GM23338 (cell line): ENCODE measurements around the gene FNDC3B. TPM values are rescaled to one million over a fixed set of nuclear protein-coding genes. Genes with fewer than 3 reads are reported as not detected.

ENCODE experiments used
- ATAC-seq: fragments of 200-7000 bp; cut with Tn5 transposase; 3 replicates; pipeline ENCODE4 v1.9.1; 2020
- DNase-seq: peaks from one replicate; pipeline ENCODE4 v3.0.0-alpha.2; 2015; ENCODE audit warnings: low spot score
- H2AFZ ChIP-seq: fragments of 200-600 bp; sonication (generic); 2 replicates; pipeline ENCODE4 v1.8.0; 2016; ENCODE audit warnings: antibody characterized with exemption, mild to moderate bottlenecking, moderate library complexity
- H3F3A ChIP-seq: fragments of 200-600 bp; sonication (generic); replicated peaks from 2 replicates; pipeline ENCODE4 v1.8.0; 2017; ENCODE audit warnings: antibody characterized with exemption, mixed run types, low read depth
- H3K27ac ChIP-seq: fragments of 200-600 bp; sonication (generic); 2 replicates; pipeline ENCODE4 v1.6.1; 2016; ENCODE audit warnings: low read depth
- H3K27me3 ChIP-seq: fragments of 200-600 bp; sonication (generic); 2 replicates; pipeline ENCODE4 v1.8.0; 2016; ENCODE audit warnings: mild to moderate bottlenecking, mixed run types, moderate library complexity; ENCODE audit not compliant: insufficient read depth
- H3K36me3 ChIP-seq: fragments of 200-600 bp; sonication (generic); 2 replicates; pipeline ENCODE4 v1.8.0; 2016; ENCODE audit warnings: mild to moderate bottlenecking; ENCODE audit not compliant: insufficient read depth
- H3K4me1 ChIP-seq: fragments of 200-600 bp; sonication (generic); 2 replicates; pipeline ENCODE4 v1.8.0; 2016; ENCODE audit warnings: mild to moderate bottlenecking, moderate library complexity; ENCODE audit not compliant: insufficient read depth
- H3K4me2 ChIP-seq: fragments of 200-600 bp; sonication (generic); 2 replicates; pipeline ENCODE4 v1.7.1; 2017; ENCODE audit warnings: mixed run types
- H3K4me3 ChIP-seq: fragments of 200-600 bp; sonication (generic); 2 replicates; pipeline ENCODE4 v1.6.1; 2016; ENCODE audit warnings: mixed run types
- H3K79me2 ChIP-seq: fragments of 200-600 bp; sonication (generic); replicated peaks from 2 replicates; pipeline ENCODE4 v1.8.0; 2017; ENCODE audit warnings: mild to moderate bottlenecking; ENCODE audit not compliant: insufficient read depth
- H3K9me2 ChIP-seq: fragments of 200-600 bp; sonication (generic); 2 replicates; pipeline ENCODE4 v1.8.0; 2017; ENCODE audit not compliant: insufficient read depth
- H4K20me1 ChIP-seq: fragments of 200-600 bp; sonication (generic); replicated peaks from 2 replicates; pipeline ENCODE4 v1.8.0; 2017; ENCODE audit warnings: mild to moderate bottlenecking; ENCODE audit not compliant: insufficient read depth
- H3K27ac Mint-ChIP-seq: 2 replicates; pipeline ENCODE4 v1.8.0; 2020; ENCODE audit warnings: inconsistent platforms, mild to moderate bottlenecking, moderate library complexity, mixed read lengths
- H3K27me3 Mint-ChIP-seq: 3 replicates; pipeline ENCODE4 v1.8.0; 2022; ENCODE audit warnings: low read depth, mild to moderate bottlenecking, moderate library complexity, mixed read lengths, inconsistent platforms; ENCODE audit not compliant: insufficient read depth, poor library complexity
- H3K36me3 Mint-ChIP-seq: 3 replicates; pipeline ENCODE4 v1.8.0; 2021; ENCODE audit warnings: low read depth, mild to moderate bottlenecking, inconsistent platforms, moderate library complexity, mixed read lengths
- H3K4me1 Mint-ChIP-seq: 3 replicates; pipeline ENCODE4 v1.8.0; 2020; ENCODE audit warnings: mild to moderate bottlenecking, inconsistent platforms, mixed read lengths
- H3K4me3 Mint-ChIP-seq: 3 replicates; pipeline ENCODE4 v1.8.0; 2021; ENCODE audit warnings: moderate library complexity, mild to moderate bottlenecking, inconsistent platforms, mixed read lengths
- H3K9me3 Mint-ChIP-seq: 3 replicates; pipeline ENCODE4 v1.8.0; 2020; ENCODE audit warnings: moderate library complexity, mild to moderate bottlenecking, inconsistent platforms, mixed read lengths
- CREB1 ChIP-seq: fragments of 250-450 bp; sonication (Bioruptor Pico); IDR thresholded peaks from 2 replicates; pipeline ENCODE4 v1.5.0; 2020; ENCODE audit warnings: low read depth, mild to moderate bottlenecking, moderate library complexity
- EZH2 ChIP-seq: fragments of 200-600 bp; sonication (generic); IDR thresholded peaks from one replicate; pipeline ENCODE4 v1.8.0; 2017; ENCODE audit warnings: antibody characterized with exemption, mild to moderate bottlenecking, low read depth; ENCODE audit not compliant: unreplicated experiment
- EZH2phosphoT487 ChIP-seq: fragments of 200-600 bp; sonication (generic); IDR thresholded peaks from one replicate; pipeline ENCODE4 v1.8.1; 2018; ENCODE audit warnings: antibody characterized with exemption; ENCODE audit not compliant: unreplicated experiment
- JUNB ChIP-seq: IDR thresholded peaks from one replicate; pipeline ENCODE4 v1.6.1; 2016; ENCODE audit warnings: antibody characterized with exemption; ENCODE audit not compliant: unreplicated experiment
- NANOG ChIP-seq: IDR thresholded peaks from 2 replicates; pipeline ENCODE4 v1.6.1; 2016; ENCODE audit warnings: antibody characterized with exemption, borderline replicate concordance
- POLR2AphosphoS5 ChIP-seq: IDR thresholded peaks from 2 replicates; pipeline ENCODE4 v1.6.1; 2016; ENCODE audit warnings: antibody characterized with exemption, low read depth
- STAT1 ChIP-seq: IDR thresholded peaks from one replicate; pipeline ENCODE4 v1.6.1; 2016; ENCODE audit warnings: antibody characterized with exemption; ENCODE audit not compliant: unreplicated experiment
- ZNF114 ChIP-seq: fragments of 250-450 bp; sonication (Bioruptor Pico); IDR thresholded peaks from 2 replicates; pipeline ENCODE4 v1.5.0; 2020; ENCODE audit warnings: mild to moderate bottlenecking, moderate library complexity
- ZNF331 ChIP-seq: fragments of 250-450 bp; sonication (Bioruptor Pico); IDR thresholded peaks from 2 replicates; pipeline ENCODE4 v1.5.0; 2020; ENCODE audit warnings: low read depth, mild to moderate bottlenecking, moderate library complexity
- ZNF462 ChIP-seq: fragments of 250-450 bp; sonication (Bioruptor Pico); IDR thresholded peaks from 2 replicates; pipeline ENCODE4 v1.5.0; 2020; ENCODE audit warnings: mild to moderate bottlenecking, moderate library complexity
- polyA plus RNA-seq: library from polyadenylated mRNA; unstranded; fragments of >200 nt; fragmentation: Nextera tagmentation; extraction: Ambion mirVana; gene quantifications from 2 replicates; pipeline ENCODE4 v1.2.1, GENCODE V29; 2016
- total RNA-seq: library from RNA; depleted of rRNA; stranded (reverse); fragments of >200 nt; shearing (Covaris generic); gene quantifications from 2 replicates; pipeline ENCODE4 v1.2.3, GENCODE V29; 2014
- TF ChIP-seq, protein P1 (sequence below), 2 experiments: fragments of 200-600 bp in 1 of 2; sonication (generic) in 1 of 2; conservative IDR thresholded peaks; 2 replicates each; pipeline versions ENCODE4 v1.5.1 to v1.6.1; 2016 to 2017; ENCODE audit warnings: antibody characterized with exemption in 2 of 2, low read depth in 2 of 2, mild to moderate bottlenecking in 2 of 2, moderate library complexity in 1 of 2
- TF ChIP-seq, protein P2 (sequence below): IDR thresholded peaks from one replicate; pipeline ENCODE4 v1.6.1; 2018; ENCODE audit warnings: antibody characterized with exemption; ENCODE audit not compliant: unreplicated experiment
- TF ChIP-seq, protein P3 (sequence below): IDR thresholded peaks from 2 replicates; pipeline ENCODE4 v1.6.1; 2016; ENCODE audit warnings: antibody characterized with exemption

Gene FNDC3B
- total and polyA plus RNA-seq, 2 experiments from 2014 or later: 19.1 to 55.4 TPM

- H3K79me2 ChIP-seq: peaks cover 100% of the 10 kb centered on the region
- DNase-seq: no peak
Observed at GRCh38 chr3:172047567-172048115, 8.3 kb downstream of the FNDC3B start.

More at GRCh38 chr3:172047567-172048115, 8.3 kb downstream of the FNDC3B start:
- H3K27me3 Mint-ChIP-seq: peaks cover 2% of the 10 kb centered on the region
- H3K4me1 Mint-ChIP-seq: peaks cover 34% of the 10 kb centered on the region
- peaks cover 38% of the 10 kb centered on the region for H4K20me1 ChIP-seq
- H3K4me1 ChIP-seq: peaks cover 30% of the 10 kb centered on the region
- 0 out of 2 replicates have a peak overlapping the region, but pooled peaks have one; percentile 3 for H3K4me2 ChIP-seq
- H3K4me3 Mint-ChIP-seq: no peak overlapping the region
- H3K9me3 Mint-ChIP-seq: no peaks in the 10 kb centered on the region; the same call in 2 of the 3 replicates
- H3K36me3 Mint-ChIP-seq: peaks cover 35% of the 10 kb centered on the region
- TF ChIP-seq CREB1 (no peak), POLR2AphosphoS5 (no peak), ZNF462 (CRISPR knock-in tag) (no peak), ZNF331 (no peak), NANOG (no peak), EZH2 (no peak), EZH2phosphoT487 (no peak), STAT1 (no peak), JUNB (no peak), ZNF114 (CRISPR knock-in tag) (no peak)
- TF ChIP-seq, protein P1, sequence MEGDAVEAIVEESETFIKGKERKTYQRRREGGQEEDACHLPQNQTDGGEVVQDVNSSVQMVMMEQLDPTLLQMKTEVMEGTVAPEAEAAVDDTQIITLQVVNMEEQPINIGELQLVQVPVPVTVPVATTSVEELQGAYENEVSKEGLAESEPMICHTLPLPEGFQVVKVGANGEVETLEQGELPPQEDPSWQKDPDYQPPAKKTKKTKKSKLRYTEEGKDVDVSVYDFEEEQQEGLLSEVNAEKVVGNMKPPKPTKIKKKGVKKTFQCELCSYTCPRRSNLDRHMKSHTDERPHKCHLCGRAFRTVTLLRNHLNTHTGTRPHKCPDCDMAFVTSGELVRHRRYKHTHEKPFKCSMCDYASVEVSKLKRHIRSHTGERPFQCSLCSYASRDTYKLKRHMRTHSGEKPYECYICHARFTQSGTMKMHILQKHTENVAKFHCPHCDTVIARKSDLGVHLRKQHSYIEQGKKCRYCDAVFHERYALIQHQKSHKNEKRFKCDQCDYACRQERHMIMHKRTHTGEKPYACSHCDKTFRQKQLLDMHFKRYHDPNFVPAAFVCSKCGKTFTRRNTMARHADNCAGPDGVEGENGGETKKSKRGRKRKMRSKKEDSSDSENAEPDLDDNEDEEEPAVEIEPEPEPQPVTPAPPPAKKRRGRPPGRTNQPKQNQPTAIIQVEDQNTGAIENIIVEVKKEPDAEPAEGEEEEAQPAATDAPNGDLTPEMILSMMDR (conservative IDR thresholded peaks at IDR 0.05; ENCODE audit: low read depth in 2 of 2): no peak
- TF ChIP-seq, protein P2, sequence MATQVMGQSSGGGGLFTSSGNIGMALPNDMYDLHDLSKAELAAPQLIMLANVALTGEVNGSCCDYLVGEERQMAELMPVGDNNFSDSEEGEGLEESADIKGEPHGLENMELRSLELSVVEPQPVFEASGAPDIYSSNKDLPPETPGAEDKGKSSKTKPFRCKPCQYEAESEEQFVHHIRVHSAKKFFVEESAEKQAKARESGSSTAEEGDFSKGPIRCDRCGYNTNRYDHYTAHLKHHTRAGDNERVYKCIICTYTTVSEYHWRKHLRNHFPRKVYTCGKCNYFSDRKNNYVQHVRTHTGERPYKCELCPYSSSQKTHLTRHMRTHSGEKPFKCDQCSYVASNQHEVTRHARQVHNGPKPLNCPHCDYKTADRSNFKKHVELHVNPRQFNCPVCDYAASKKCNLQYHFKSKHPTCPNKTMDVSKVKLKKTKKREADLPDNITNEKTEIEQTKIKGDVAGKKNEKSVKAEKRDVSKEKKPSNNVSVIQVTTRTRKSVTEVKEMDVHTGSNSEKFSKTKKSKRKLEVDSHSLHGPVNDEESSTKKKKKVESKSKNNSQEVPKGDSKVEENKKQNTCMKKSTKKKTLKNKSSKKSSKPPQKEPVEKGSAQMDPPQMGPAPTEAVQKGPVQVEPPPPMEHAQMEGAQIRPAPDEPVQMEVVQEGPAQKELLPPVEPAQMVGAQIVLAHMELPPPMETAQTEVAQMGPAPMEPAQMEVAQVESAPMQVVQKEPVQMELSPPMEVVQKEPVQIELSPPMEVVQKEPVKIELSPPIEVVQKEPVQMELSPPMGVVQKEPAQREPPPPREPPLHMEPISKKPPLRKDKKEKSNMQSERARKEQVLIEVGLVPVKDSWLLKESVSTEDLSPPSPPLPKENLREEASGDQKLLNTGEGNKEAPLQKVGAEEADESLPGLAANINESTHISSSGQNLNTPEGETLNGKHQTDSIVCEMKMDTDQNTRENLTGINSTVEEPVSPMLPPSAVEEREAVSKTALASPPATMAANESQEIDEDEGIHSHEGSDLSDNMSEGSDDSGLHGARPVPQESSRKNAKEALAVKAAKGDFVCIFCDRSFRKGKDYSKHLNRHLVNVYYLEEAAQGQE: no peak
- TF ChIP-seq, protein P3, sequence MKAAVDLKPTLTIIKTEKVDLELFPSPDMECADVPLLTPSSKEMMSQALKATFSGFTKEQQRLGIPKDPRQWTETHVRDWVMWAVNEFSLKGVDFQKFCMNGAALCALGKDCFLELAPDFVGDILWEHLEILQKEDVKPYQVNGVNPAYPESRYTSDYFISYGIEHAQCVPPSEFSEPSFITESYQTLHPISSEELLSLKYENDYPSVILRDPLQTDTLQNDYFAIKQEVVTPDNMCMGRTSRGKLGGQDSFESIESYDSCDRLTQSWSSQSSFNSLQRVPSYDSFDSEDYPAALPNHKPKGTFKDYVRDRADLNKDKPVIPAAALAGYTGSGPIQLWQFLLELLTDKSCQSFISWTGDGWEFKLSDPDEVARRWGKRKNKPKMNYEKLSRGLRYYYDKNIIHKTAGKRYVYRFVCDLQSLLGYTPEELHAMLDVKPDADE: no peak
- no peak overlapping the region for H3K4me3 ChIP-seq
- H2AFZ ChIP-seq: no peak overlapping the region
- H3K27ac Mint-ChIP-seq: 0 out of 2 replicates have a peak overlapping the region, but pooled peaks have one; percentile 1
- no peaks in the 10 kb centered on the region for H3K9me2 ChIP-seq
- H3K36me3 ChIP-seq: no peaks in the 10 kb centered on the region
- no peak overlapping the region for H3K27ac ChIP-seq
- H3K27me3 ChIP-seq: no peaks in the 10 kb centered on the region
- no peaks in the 10 kb centered on the region for H3F3A ChIP-seq
- ATAC-seq: no peak
